Caco-2 (cell line): ENCODE data around the gene SERINC5. TPM values are rescaled to one million over a fixed set of nuclear protein-coding genes. Genes with fewer than 3 reads are reported as not detected.
A peak's percentile ranks its signal among the peaks of the same experiment; 100 is the strongest.

Source experiments
- BruUV-seq: library from RNA; stranded (reverse); fragments of 400-500 nt; replicated peaks from 2 replicates; lab custom pipeline; 2021; lab: Mats Ljungman, UMichigan
- CTCF ChIA-PET: fragments of 300-600 bp; sonication (Branson Sonifier 250); formaldehyde crosslinking; loops from one replicate; lab custom pipeline; 2022; ENCODE audit warnings: antibody characterized with exemption; lab: Charles Lee
- POLR2A ChIA-PET: fragments of 300-600 bp; sonication (Branson Sonifier 250); formaldehyde crosslinking; loops from one replicate; lab custom pipeline; 2022; ENCODE audit warnings: antibody characterized with exemption; lab: Charles Lee
- DNase-seq, 2 experiments: peaks; one replicate each; pipeline versions ENCODE4 v3.0.0 to v3.0.0-alpha.2; 2020 to 2022
- H3K27me3 ChIP-seq: replicated peaks from 2 replicates; pipeline ENCODE4 v1.6.0; 2011; ENCODE audit warnings: low read length; ENCODE audit not compliant: control insufficient read depth, insufficient read depth
- H3K36me3 ChIP-seq: 2 replicates; pipeline ENCODE4 v1.5.1; 2011; ENCODE audit warnings: low read length; ENCODE audit not compliant: control insufficient read depth, insufficient read depth
- H3K4me1 ChIP-seq: fragments of 250-450 bp; sonication (Bioruptor Pico); 2 replicates; pipeline ENCODE4 v1.5.1; 2020; ENCODE audit warnings: mild to moderate bottlenecking
- H3K4me3 ChIP-seq: 2 replicates; pipeline ENCODE4 v1.5.1; 2011; ENCODE audit warnings: low read depth, mild to moderate bottlenecking, control low read depth, low read length
- H3K9me3 ChIP-seq: fragments of 250-450 bp; sonication (Bioruptor Pico); 2 replicates; pipeline ENCODE4 v1.5.1; 2020; ENCODE audit warnings: mild to moderate bottlenecking, moderate library complexity
- H3K27ac Mint-ChIP-seq: one replicate; pipeline ENCODE4 v1.8.0; 2022; ENCODE audit warnings: mixed read lengths; ENCODE audit not compliant: unreplicated experiment
- H3K27me3 Mint-ChIP-seq: one replicate; pipeline ENCODE4 v1.8.0; 2022; ENCODE audit warnings: mixed read lengths; ENCODE audit not compliant: insufficient read depth, unreplicated experiment
- H3K36me3 Mint-ChIP-seq: one replicate; pipeline ENCODE4 v1.8.0; 2022; ENCODE audit warnings: mild to moderate bottlenecking, mixed read lengths; ENCODE audit not compliant: insufficient read depth, unreplicated experiment
- H3K4me1 Mint-ChIP-seq: one replicate; pipeline ENCODE4 v1.8.0; 2022; ENCODE audit warnings: low read depth, mixed read lengths; ENCODE audit not compliant: unreplicated experiment
- H3K4me3 Mint-ChIP-seq: one replicate; pipeline ENCODE4 v1.8.0; 2022; ENCODE audit warnings: mild to moderate bottlenecking, moderate library complexity, mixed read lengths; ENCODE audit not compliant: unreplicated experiment
- H3K9me3 Mint-ChIP-seq: one replicate; pipeline ENCODE4 v1.8.0; 2022; ENCODE audit warnings: mixed read lengths; ENCODE audit not compliant: unreplicated experiment
- intact Hi-C: fragments of 100-400 bp; cut with micrococcal nuclease; formaldehyde crosslinking; loops from one replicate; pipeline ENCODE4 v1.10.0; 2022; ENCODE audit not compliant: unreplicated experiment
- total RNA-seq: library from RNA; stranded (reverse); gene quantifications from 2 replicates; pipeline ENCODE4 v1.2.3, GENCODE V29; 2022
- TF ChIP-seq, protein P1 (sequence below), 2 experiments: fragments of 200-600 bp in 1 of 2; IDR thresholded peaks; 1 replicate in 1 of 2; 2 replicates in 1 of 2; pipeline versions ENCODE4 v1.5.1 to v1.8.0; 2011 to 2022; ENCODE audit warnings: antibody characterized with exemption in 1 of 2, control low read depth in 1 of 2, inconsistent platforms in 1 of 2, low read depth in 1 of 2, low read length in 1 of 2, mild to moderate bottlenecking in 1 of 2, moderate library complexity in 1 of 2; ENCODE audit not compliant: insufficient read depth in 1 of 2, severe bottlenecking in 1 of 2, unreplicated experiment in 1 of 2

The SERINC5 gene
- total RNA-seq, 1 experiment from 2014 or later, result 225 TPM

DNA sequence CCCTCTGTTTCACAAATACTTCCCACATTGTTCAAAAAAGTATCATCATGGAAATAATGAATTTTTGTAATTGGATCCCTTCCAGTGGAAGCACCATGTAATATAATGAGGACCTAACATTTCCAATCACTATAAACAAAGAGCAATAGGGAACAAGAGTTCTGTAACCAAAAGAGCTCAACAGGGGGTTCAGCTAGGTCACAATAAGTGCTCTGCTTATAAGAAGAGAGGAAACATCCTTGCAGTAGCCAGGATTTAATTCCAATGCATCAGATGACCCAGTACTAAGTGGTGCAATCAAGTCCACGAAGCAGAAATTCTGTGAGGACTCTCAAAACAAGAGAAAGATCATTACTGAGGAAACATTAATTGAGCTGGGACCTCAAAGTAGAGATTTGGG, 5.9 kb downstream of the SERINC5 start:
- Mint-ChIP-seq H3K27me3 (no peaks in the 10 kb centered on the region), H3K9me3 (peaks cover 5% of the 10 kb centered on the region), H3K36me3 (peaks cover 87% of the 10 kb centered on the region), H3K27ac (no peak overlapping the region), H3K4me3 (no peak overlapping the region), H3K4me1 (peaks cover 58% of the 10 kb centered on the region)
- Histone ChIP-seq H3K9me3 (peaks cover 2% of the 10 kb centered on the region; the same call in 1 of the 2 replicates), H3K36me3 (peaks cover 4% of the 10 kb centered on the region; the same call in 1 of the 2 replicates), H3K27me3 (no peaks in the 10 kb centered on the region), H3K4me3 (no peak overlapping the region), H3K4me1 (peaks cover 58% of the 10 kb centered on the region)
- TF ChIP-seq, protein P1, sequence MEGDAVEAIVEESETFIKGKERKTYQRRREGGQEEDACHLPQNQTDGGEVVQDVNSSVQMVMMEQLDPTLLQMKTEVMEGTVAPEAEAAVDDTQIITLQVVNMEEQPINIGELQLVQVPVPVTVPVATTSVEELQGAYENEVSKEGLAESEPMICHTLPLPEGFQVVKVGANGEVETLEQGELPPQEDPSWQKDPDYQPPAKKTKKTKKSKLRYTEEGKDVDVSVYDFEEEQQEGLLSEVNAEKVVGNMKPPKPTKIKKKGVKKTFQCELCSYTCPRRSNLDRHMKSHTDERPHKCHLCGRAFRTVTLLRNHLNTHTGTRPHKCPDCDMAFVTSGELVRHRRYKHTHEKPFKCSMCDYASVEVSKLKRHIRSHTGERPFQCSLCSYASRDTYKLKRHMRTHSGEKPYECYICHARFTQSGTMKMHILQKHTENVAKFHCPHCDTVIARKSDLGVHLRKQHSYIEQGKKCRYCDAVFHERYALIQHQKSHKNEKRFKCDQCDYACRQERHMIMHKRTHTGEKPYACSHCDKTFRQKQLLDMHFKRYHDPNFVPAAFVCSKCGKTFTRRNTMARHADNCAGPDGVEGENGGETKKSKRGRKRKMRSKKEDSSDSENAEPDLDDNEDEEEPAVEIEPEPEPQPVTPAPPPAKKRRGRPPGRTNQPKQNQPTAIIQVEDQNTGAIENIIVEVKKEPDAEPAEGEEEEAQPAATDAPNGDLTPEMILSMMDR (IDR thresholded peaks at IDR 0.05; ENCODE audit: insufficient read depth in 1 of 2, low read depth in 1 of 2, low read length in 1 of 2, severe bottlenecking in 1 of 2, unreplicated experiment in 1 of 2), result no peak
- no peak for DNase-seq
- ChIA-PET POLR2A (interaction anchor here (0.7 kb wide), 1 partner anchor 43 kb away, joined by 3 read pairs; no protein-coding TSS in a partner anchor), CTCF (interaction anchor here (0.6 kb wide), 1 partner anchor 164 kb away, joined by 3 read pairs; no protein-coding TSS in a partner anchor)
- intact Hi-C loops, result no loop called here
- no TSS peak for BruUV-seq

DNA sequence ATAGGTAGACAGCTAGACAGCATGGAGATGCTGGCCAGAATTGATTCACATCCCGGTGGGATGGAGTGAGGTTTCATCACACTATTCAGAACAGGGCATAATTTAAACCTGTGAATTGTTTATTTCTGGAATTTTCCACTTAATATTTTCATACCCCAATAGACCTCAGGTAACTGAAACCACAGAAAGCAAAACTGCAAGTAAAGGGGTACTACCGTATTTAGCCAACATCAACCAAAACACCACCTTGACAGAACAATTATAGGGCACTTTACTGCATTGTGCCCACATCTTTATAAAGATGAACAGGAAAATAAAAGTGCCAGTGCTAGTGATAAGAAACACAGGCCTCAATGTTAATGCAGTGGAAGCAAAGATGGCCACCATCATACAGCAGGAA, 7.5 kb downstream of the SERINC5 start:
- TF ChIP-seq, protein P1 (IDR thresholded peaks at IDR 0.05; ENCODE audit: insufficient read depth in 1 of 2, low read depth in 1 of 2, low read length in 1 of 2, severe bottlenecking in 1 of 2, unreplicated experiment in 1 of 2), result no peak
- no peaks in the 10 kb centered on the region for H3K27me3 ChIP-seq
- H3K36me3 ChIP-seq, result peaks cover 5% of the 10 kb centered on the region; the same call in 1 of the 2 replicates
- H3K36me3 Mint-ChIP-seq, result peaks cover 87% of the 10 kb centered on the region
- no peak overlapping the region for H3K4me3 ChIP-seq
- peaks cover 53% of the 10 kb centered on the region for H3K4me1 ChIP-seq
- H3K27ac Mint-ChIP-seq, result no peak overlapping the region
- no peak for DNase-seq
- peaks cover 12% of the 10 kb centered on the region; the same call in 1 of the 2 replicates for H3K9me3 ChIP-seq
- H3K4me3 Mint-ChIP-seq, result no peak overlapping the region
- ChIA-PET CTCF (no interaction called here), POLR2A (no interaction called here)
- intact Hi-C loops, result no loop called here
- peaks cover 11% of the 10 kb centered on the region for H3K9me3 Mint-ChIP-seq
- H3K27me3 Mint-ChIP-seq, result no peaks in the 10 kb centered on the region
- BruUV-seq, result no TSS peak
- H3K4me1 Mint-ChIP-seq, result peaks cover 52% of the 10 kb centered on the region

DNA sequence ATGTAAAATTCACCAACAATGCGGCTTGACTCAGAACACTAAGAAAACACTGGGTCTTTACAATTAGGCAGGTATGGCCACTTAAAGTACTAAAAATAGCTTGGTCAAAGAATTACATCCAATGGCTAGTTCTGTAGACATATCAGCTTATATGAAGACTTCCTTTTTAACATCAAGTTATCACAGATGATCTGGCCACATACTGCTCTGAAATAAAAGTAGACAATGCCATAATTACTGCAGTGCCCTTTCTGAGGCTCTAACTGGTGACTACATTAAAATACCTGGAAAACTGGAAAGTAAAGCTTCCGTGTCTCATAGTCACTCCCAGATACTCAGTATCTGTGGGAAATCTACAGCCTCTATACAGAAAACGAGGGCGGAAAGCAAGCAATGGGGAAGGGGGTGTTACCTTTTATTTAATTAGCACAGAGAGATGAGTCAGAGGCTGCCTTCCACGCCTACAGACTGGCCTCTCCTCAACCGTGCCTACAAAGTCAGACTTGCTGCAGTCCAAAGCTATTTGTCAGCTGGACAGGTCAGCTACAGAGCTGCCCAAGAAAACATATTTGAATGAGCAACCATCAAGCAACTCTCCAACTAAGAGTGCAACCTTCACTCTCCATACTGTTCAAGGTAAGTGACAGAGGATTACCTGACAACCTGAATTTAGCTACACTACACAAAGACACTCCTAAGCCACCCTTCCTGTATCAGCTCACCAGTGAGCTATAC, 8.7 kb downstream of the SERINC5 start:
- H3K4me3 ChIP-seq, result no peak overlapping the region

More for the DNA sequence above, 8.7 kb downstream of the SERINC5 start:
- Mint-ChIP-seq H3K27me3 (no peaks in the 10 kb centered on the region), H3K9me3 (peaks cover 18% of the 10 kb centered on the region), H3K4me3 (peak overlapping the region; percentile 11), H3K4me1 (peaks cover 40% of the 10 kb centered on the region), H3K27ac (peak overlapping the region; percentile 86), H3K36me3 (peaks cover 88% of the 10 kb centered on the region)
- H3K9me3 ChIP-seq, result peaks cover 24% of the 10 kb centered on the region
- ChIA-PET POLR2A (interaction anchor here (0.5 to 0.8 kb wide), 2 partner anchors 9 to 156 kb away, joined by 4 to 6 read pairs; partner anchors contain the start of gene SERINC5), CTCF (no interaction called here)
- peak; percentile 47 to 55 for DNase-seq
- H3K4me1 ChIP-seq, result peaks cover 41% of the 10 kb centered on the region
- no TSS peak for BruUV-seq
- no peaks in the 10 kb centered on the region for H3K27me3 ChIP-seq
- intact Hi-C loops, result no loop called here
- peaks cover 8% of the 10 kb centered on the region for H3K36me3 ChIP-seq
- TF ChIP-seq, protein P1 (IDR thresholded peaks at IDR 0.05; ENCODE audit: insufficient read depth in 1 of 2, low read depth in 1 of 2, low read length in 1 of 2, severe bottlenecking in 1 of 2, unreplicated experiment in 1 of 2), result no peak
